Fibroblast of lung (primary cell): ENCODE measurements around the gene DENND1A. TPM values are rescaled to one million over a fixed set of nuclear protein-coding genes. Genes with fewer than 3 reads are reported as not detected.

Source experiments
- DNase-seq, 2 donors: peaks; one replicate each; pipeline versions ENCODE4 v3.0.0 to v3.0.0-alpha.2; 2010; ENCODE audit warnings: low read depth in 2 of 2
- H2AFZ ChIP-seq: 2 replicates; pipeline ENCODE4 v1.5.1; 2012; ENCODE audit warnings: low read length, control low read depth, inconsistent platforms
- H3K27ac ChIP-seq: 2 replicates; pipeline ENCODE4 v1.5.1; 2011; ENCODE audit warnings: low read length, control low read depth; ENCODE audit not compliant: insufficient read depth
- H3K27me3 ChIP-seq: 2 replicates; pipeline ENCODE4 v1.5.1; 2011; ENCODE audit warnings: mild to moderate bottlenecking, low read length; ENCODE audit not compliant: control insufficient read depth, insufficient read depth
- H3K36me3 ChIP-seq: 2 replicates; pipeline ENCODE4 v1.5.1; 2011; ENCODE audit warnings: low read length; ENCODE audit not compliant: control insufficient read depth, insufficient read depth
- H3K4me1 ChIP-seq: 2 replicates; pipeline ENCODE4 v1.5.1; 2011; ENCODE audit warnings: low read length; ENCODE audit not compliant: control insufficient read depth, insufficient read depth; ENCODE audit errors: extremely low read depth
- H3K4me2 ChIP-seq: 2 replicates; pipeline ENCODE4 v1.5.1; 2011; ENCODE audit warnings: low read length, control low read depth; ENCODE audit not compliant: insufficient read depth; ENCODE audit errors: extremely low read depth
- H3K4me3 ChIP-seq, 4 experiments: fragments of 200-600 bp in 1 of 4; sonication (generic) in 1 of 4; replicated peaks in 1 of 4; 2 replicates each; pipeline ENCODE4 v1.5.1; 2011 to 2016; ENCODE audit warnings: low read length in 4 of 4, low read depth in 3 of 4, mild to moderate bottlenecking in 3 of 4, control low read depth in 2 of 4, inconsistent platforms in 1 of 4, mixed read lengths in 1 of 4; ENCODE audit not compliant: insufficient read depth in 1 of 4; ENCODE audit errors: control extremely low read depth in 1 of 4
- H3K79me2 ChIP-seq: 2 replicates; pipeline ENCODE4 v1.5.1; 2012; ENCODE audit warnings: mild to moderate bottlenecking, low read length, inconsistent platforms; ENCODE audit not compliant: control insufficient read depth, insufficient read depth
- H3K9ac ChIP-seq: 2 replicates; pipeline ENCODE4 v1.5.1; 2011; ENCODE audit warnings: mild to moderate bottlenecking, low read length, control low read depth; ENCODE audit not compliant: insufficient read depth
- H3K9me3 ChIP-seq: 2 replicates; pipeline ENCODE4 v1.5.1; 2012; ENCODE audit warnings: low read depth, low read length; ENCODE audit not compliant: control insufficient read depth, insufficient read depth
- H4K20me1 ChIP-seq: 2 replicates; pipeline ENCODE4 v1.5.1; 2011; ENCODE audit warnings: low read length; ENCODE audit not compliant: control insufficient read depth, insufficient read depth; ENCODE audit errors: extremely low read depth
- CTCF ChIP-seq, 2 donors: IDR thresholded peaks in 1 of 2; conservative IDR thresholded peaks in 1 of 2; 1 replicate in 1 of 2; 2 replicates in 1 of 2; pipeline ENCODE4 v1.5.1; 2011 to 2012; ENCODE audit warnings: low read length in 2 of 2, control low read depth in 1 of 2, inconsistent platforms in 1 of 2, low read depth in 1 of 2, mild to moderate bottlenecking in 1 of 2
- EZH2 ChIP-seq: IDR thresholded peaks from 2 replicates; pipeline ENCODE4 v1.5.1; 2012; ENCODE audit warnings: low read length, control low read depth, mild to moderate bottlenecking; ENCODE audit errors: missing control alignments
- polyA plus RNA-seq, 2 donors: library from polyadenylated mRNA; depleted of rRNA in 1 of 2; stranded (reverse) in 1 of 2; unstranded in 1 of 2; fragments of >200 nt; gene quantifications; 2 replicates each; pipeline ENCODE4 v1.2.1, GENCODE V29; 2011 to 2012; ENCODE audit warnings: missing spikeins in 1 of 2
- total RNA-seq: library from RNA; depleted of rRNA; stranded (reverse); fragments of >200 nt; gene quantifications from 2 replicates; pipeline ENCODE4 v1.2.1, GENCODE V29; 2014

The DENND1A gene
- total and polyA plus RNA-seq, 2 donors (not counting 1 experiment from before 2014, with no cell fraction given): 13.0 to 18.3 TPM

- Histone ChIP-seq H3K36me3 (no peaks in the 10 kb centered on the region), H3K4me1 (no peaks in the 10 kb centered on the region), H3K79me2 (no peaks in the 10 kb centered on the region), H3K4me2 (no peak overlapping the region), H3K4me3 (no peak overlapping the region), H4K20me1 (no peaks in the 10 kb centered on the region), H2AFZ (no peak overlapping the region), H3K27ac (no peak overlapping the region), H3K9me3 (no peaks in the 10 kb centered on the region), H3K27me3 (no peaks in the 10 kb centered on the region), H3K9ac (no peak overlapping the region)
- TF ChIP-seq EZH2 (no peak), CTCF (conservative IDR thresholded peaks at IDR 0.05 in 1 of 2, IDR thresholded peaks at IDR 0.05 in 1 of 2; ENCODE audit: low read depth in 1 of 2, low read length in 2 of 2) (no peak)
- DNase-seq: no peak
These were observed 588.1 kb downstream of the DENND1A start for GRCh38 chr9:123341816-123342215.

DNA sequence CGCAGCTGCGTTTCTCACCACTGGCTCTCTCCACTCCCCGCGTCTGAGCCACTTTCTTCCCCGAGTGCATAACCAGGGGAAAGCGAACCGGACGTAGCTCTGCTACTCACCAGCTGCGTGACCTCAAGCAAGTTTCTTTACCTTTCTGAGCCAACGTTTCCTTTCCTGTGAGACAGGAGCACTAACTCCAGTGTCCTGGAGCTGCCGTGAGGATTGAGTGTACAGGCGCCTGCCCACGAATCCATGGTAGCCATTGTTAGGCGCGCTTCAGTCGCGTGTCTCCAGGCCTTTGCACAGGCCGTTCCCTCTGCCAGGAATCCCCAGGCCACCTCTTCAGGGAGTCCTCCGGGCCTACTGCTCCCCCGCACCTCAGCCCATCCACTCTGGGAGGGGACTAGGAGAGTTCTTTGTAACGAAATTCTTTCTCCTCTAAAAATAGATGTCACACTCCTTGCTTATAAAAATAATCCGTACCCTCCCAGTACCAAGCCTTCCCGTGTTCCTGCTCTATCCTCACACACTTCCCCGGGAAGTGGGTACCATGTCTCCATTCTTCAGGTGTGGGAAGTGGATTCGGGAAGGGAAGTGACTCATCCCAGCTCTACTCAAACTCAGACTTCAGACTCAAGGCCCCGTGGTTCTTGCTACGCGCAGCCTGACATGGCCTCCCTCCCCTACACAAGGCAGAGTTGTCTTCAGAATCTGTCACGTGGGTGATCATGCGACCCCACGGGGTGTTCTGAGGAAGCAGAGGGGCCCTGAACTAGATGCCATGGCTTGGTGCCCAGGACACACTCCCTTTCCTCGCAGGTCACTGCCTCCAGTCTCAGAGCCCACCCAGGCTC, 590.0 kb downstream of the DENND1A start:
- H3K4me1 ChIP-seq: no peaks in the 10 kb centered on the region
- H3K27ac ChIP-seq: no peak overlapping the region
- no peaks in the 10 kb centered on the region for H3K36me3 ChIP-seq
- peak in 1 of 2 donors; percentile 40 for DNase-seq
- no peaks in the 10 kb centered on the region for H4K20me1 ChIP-seq
- H3K4me2 ChIP-seq: no peak overlapping the region
- H3K4me3 ChIP-seq: no peak overlapping the region
- no peaks in the 10 kb centered on the region for H3K79me2 ChIP-seq
- no peak overlapping the region for H2AFZ ChIP-seq
- no peaks in the 10 kb centered on the region for H3K9me3 ChIP-seq
- TF ChIP-seq EZH2 (no peak), CTCF (conservative IDR thresholded peaks at IDR 0.05 in 1 of 2, IDR thresholded peaks at IDR 0.05 in 1 of 2; ENCODE audit: low read depth in 1 of 2, low read length in 2 of 2) (no peak)
- no peaks in the 10 kb centered on the region for H3K27me3 ChIP-seq
- H3K9ac ChIP-seq: no peak overlapping the region

DNA sequence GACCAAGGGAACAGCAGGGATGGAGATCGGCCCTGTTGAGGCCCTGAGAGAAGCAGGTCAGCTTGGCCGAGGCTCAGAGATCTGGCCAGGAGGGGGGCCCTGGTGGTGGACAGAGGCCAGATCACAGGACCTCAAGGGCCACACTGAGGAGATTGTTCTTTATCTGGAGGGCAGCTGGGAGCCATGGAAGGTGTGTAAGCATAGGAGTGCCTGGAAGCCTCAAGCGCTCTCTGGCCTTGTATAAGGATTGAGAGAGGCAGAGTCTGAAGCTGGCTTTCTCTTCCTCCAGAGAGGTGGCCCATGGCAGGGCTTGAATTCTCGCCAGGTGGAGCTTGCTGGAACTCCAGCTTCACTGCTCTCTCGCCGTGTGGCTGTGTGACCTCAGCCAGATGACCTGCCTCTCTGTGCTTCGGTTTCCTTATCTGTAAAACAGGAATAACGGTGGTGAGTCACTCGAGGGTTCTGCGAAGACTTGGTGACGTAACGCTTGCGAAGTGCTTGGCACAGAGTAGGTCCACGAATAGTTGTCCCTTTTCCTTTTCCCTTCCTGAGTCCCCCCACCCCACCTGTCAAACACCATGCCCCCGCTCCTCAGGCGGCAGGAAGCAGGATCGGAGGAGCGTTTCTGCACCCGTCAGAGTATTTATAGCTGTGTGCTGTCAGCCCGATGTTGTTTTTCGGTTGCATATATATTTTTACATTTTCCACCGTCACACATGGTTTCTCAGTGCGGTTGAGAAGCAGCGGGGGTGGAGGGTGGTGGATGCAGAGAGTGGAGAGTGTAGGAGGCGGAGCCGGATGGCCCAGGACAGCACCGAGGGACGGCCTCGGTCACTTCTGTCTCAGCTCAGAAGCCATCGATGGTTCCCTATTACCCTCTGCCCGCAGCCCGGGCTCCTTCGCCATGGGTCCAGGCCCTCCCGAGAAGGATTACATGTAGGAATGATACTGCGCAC, 590.9 kb downstream of the DENND1A start:
- DNase-seq: peak in 1 of 2 donors; percentile 44
- Histone ChIP-seq H3K4me3 (no peak overlapping the region), H3K79me2 (no peaks in the 10 kb centered on the region), H3K27ac (no peak overlapping the region), H2AFZ (no peak overlapping the region), H3K36me3 (no peaks in the 10 kb centered on the region), H3K4me2 (no peak overlapping the region), H3K9me3 (no peaks in the 10 kb centered on the region), H3K4me1 (no peaks in the 10 kb centered on the region), H4K20me1 (no peaks in the 10 kb centered on the region), H3K9ac (no peak overlapping the region), H3K27me3 (no peaks in the 10 kb centered on the region)
- TF ChIP-seq EZH2 (no peak), CTCF (conservative IDR thresholded peaks at IDR 0.05 in 1 of 2, IDR thresholded peaks at IDR 0.05 in 1 of 2; ENCODE audit: low read depth in 1 of 2, low read length in 2 of 2) (no peak)
